WERI-Rb-1 (cell line): ENCODE measurements around the gene TRIM5.
"Not testable (repeated sequence)": the region's sequence is repeated elsewhere in the genome, so short reads cannot be mapped to it uniquely, and the experiment has no call there.

Source experiments
- DNase-seq: peaks from one replicate; pipeline ENCODE4 v3.0.0-alpha.2; 2020
- H3K27ac ChIP-seq: fragments of 250-450 bp; sonication (Bioruptor Pico); 2 replicates; pipeline ENCODE4 v1.5.1; 2020; ENCODE audit warnings: mild to moderate bottlenecking, moderate library complexity
- H3K27me3 ChIP-seq: fragments of 250-450 bp; sonication (Bioruptor Pico); 2 replicates; pipeline ENCODE4 v1.5.1; 2021; ENCODE audit warnings: mild to moderate bottlenecking, low read depth, moderate library complexity; ENCODE audit not compliant: insufficient read depth, severe bottlenecking
- H3K36me3 ChIP-seq: fragments of 250-450 bp; sonication (Bioruptor Pico); 2 replicates; pipeline ENCODE4 v1.5.1; 2020; ENCODE audit warnings: mild to moderate bottlenecking, moderate library complexity
- H3K4me3 ChIP-seq: 2 replicates; pipeline ENCODE4 v1.5.1; 2011; ENCODE audit warnings: low read depth, mild to moderate bottlenecking, control low read depth, low read length
- H3K9me3 ChIP-seq: fragments of 250-450 bp; sonication (Bioruptor Pico); 2 replicates; pipeline ENCODE4 v1.5.1; 2021; ENCODE audit warnings: mild to moderate bottlenecking, moderate library complexity; ENCODE audit not compliant: severe bottlenecking
- CTCF ChIP-seq: IDR thresholded peaks from 2 replicates; pipeline ENCODE4 v1.5.1; 2011; ENCODE audit warnings: low read depth, mild to moderate bottlenecking, control low read depth, inconsistent platforms, low read length

The TRIM5 gene

GRCh38 chr11:5663511-5663910, 21.4 kb downstream of the TRIM5 start:
- peaks cover 77% of the 10 kb centered on the region for H3K27me3 ChIP-seq
- DNase-seq: no peak
- no peak overlapping the region for H3K27ac ChIP-seq
- H3K36me3 ChIP-seq: no peaks in the 10 kb centered on the region
- no peaks in the 10 kb centered on the region for H3K9me3 ChIP-seq
- TF ChIP-seq CTCF: no peak
- no peak overlapping the region for H3K4me3 ChIP-seq

GRCh38 chr11:5658318-5658717, 26.6 kb downstream of the TRIM5 start:
- Histone ChIP-seq H3K4me3 (no peak overlapping the region), H3K27ac (no peak overlapping the region), H3K9me3 (no peaks in the 10 kb centered on the region), H3K36me3 (no peaks in the 10 kb centered on the region), H3K27me3 (peaks cover 51% of the 10 kb centered on the region)
- no peak for TF ChIP-seq CTCF
- DNase-seq: no peak

GRCh38 chr11:5656956-5657355, 27.9 kb downstream of the TRIM5 start:
- DNase-seq, H3K4me3 ChIP-seq, H3K27ac ChIP-seq, H3K36me3 ChIP-seq, H3K9me3 ChIP-seq: not testable (repeated sequence)
- H3K27me3 ChIP-seq: peaks cover 42% of the 10 kb centered on the region

- Histone ChIP-seq H3K4me3 (no peak overlapping the region), H3K27me3 (peaks cover 32% of the 10 kb centered on the region), H3K36me3 (no peaks in the 10 kb centered on the region), H3K27ac (no peak overlapping the region), H3K9me3 (peaks cover 2% of the 10 kb centered on the region)
- no peak for DNase-seq
- TF ChIP-seq CTCF: no peak
Measured at GRCh38 chr11:5655474-5655873, 29.4 kb downstream of the TRIM5 start.

- no peak for TF ChIP-seq CTCF
- H3K27ac ChIP-seq: no peak overlapping the region
- H3K9me3 ChIP-seq: no peaks in the 10 kb centered on the region
- H3K27me3 ChIP-seq: peaks cover 64% of the 10 kb centered on the region
- no peak for DNase-seq
- no peaks in the 10 kb centered on the region for H3K36me3 ChIP-seq
- H3K4me3 ChIP-seq: no peak overlapping the region
Measured at GRCh38 chr11:5646139-5646538, 38.7 kb downstream of the TRIM5 start.

- H3K4me3 ChIP-seq: no peak overlapping the region
- no peak for DNase-seq
- TF ChIP-seq CTCF: no peak
- peaks cover 70% of the 10 kb centered on the region for H3K27me3 ChIP-seq
- H3K27ac ChIP-seq: no peak overlapping the region
- no peaks in the 10 kb centered on the region for H3K9me3 ChIP-seq
- H3K36me3 ChIP-seq: no peaks in the 10 kb centered on the region
Measured at GRCh38 chr11:5643585-5643984, 41.3 kb downstream of the TRIM5 start.

- Histone ChIP-seq H3K4me3 (no peak overlapping the region), H3K27ac (no peak overlapping the region), H3K27me3 (peaks cover 71% of the 10 kb centered on the region), H3K36me3 (no peaks in the 10 kb centered on the region), H3K9me3 (no peaks in the 10 kb centered on the region)
- TF ChIP-seq CTCF: no peak
- no peak for DNase-seq
Measured at GRCh38 chr11:5639953-5640352, 44.9 kb downstream of the TRIM5 start.
